PC-3 (cell line): ENCODE results near the gene DNM1. TPM values are rescaled to one million over a fixed set of nuclear protein-coding genes. Genes with fewer than 3 reads are reported as not detected.

ENCODE experiments used
- ATAC-seq: fragments of 200-7000 bp; cut with Tn5 transposase; 2 replicates; pipeline ENCODE4 v1.9.1; 2020; ENCODE audit warnings: mild to moderate bottlenecking, moderate library complexity
- BruUV-seq: library from RNA; stranded (reverse); fragments of 400-500 nt; replicated peaks from 2 replicates; lab custom pipeline; 2021; lab: Mats Ljungman, UMichigan
- CTCF ChIA-PET: fragments of 300-600 bp; sonication (Branson Sonifier 250); formaldehyde crosslinking; loops from one replicate; lab custom pipeline; 2022; ENCODE audit warnings: antibody characterized with exemption; lab: Charles Lee
- POLR2A ChIA-PET: fragments of 300-600 bp; sonication (Branson Sonifier 250); formaldehyde crosslinking; loops from one replicate; lab custom pipeline; 2022; ENCODE audit warnings: antibody characterized with exemption; ENCODE audit not compliant: unreplicated experiment; lab: Charles Lee
- DNase-seq: peaks from one replicate; pipeline ENCODE4 v3.0.0-alpha.2; 2015
- H2AFZ ChIP-seq: fragments of 300-600 bp; sonication (generic); 2 replicates; pipeline ENCODE4 v1.6.0; 2016; ENCODE audit warnings: antibody characterized with exemption, low read length
- H3F3A ChIP-seq: fragments of 300-600 bp; sonication (generic); one replicate; pipeline ENCODE4 v1.6.0; 2017; ENCODE audit warnings: antibody characterized with exemption, low read length, control low read depth, mild to moderate bottlenecking; ENCODE audit not compliant: unreplicated experiment
- H3K27ac ChIP-seq: fragments of 300-600 bp; sonication (generic); 2 replicates; pipeline ENCODE4 v1.5.1; 2016; ENCODE audit warnings: mild to moderate bottlenecking, low read length
- H3K27me3 ChIP-seq: fragments of 300-600 bp; sonication (generic); 2 replicates; pipeline ENCODE4 v1.6.1; 2016; ENCODE audit warnings: low read length, mixed read lengths
- H3K36me3 ChIP-seq: fragments of 300-600 bp; sonication (generic); 2 replicates; pipeline ENCODE4 v1.6.1; 2016; ENCODE audit warnings: low read depth, mixed run types, low read length, mixed read lengths
- H3K4me1 ChIP-seq: fragments of 300-600 bp; sonication (generic); 2 replicates; pipeline ENCODE4 v1.5.1; 2016; ENCODE audit warnings: low read length; ENCODE audit not compliant: insufficient read depth
- H3K4me2 ChIP-seq: fragments of 300-600 bp; sonication (generic); 2 replicates; pipeline ENCODE4 v1.6.0; 2016; ENCODE audit warnings: low read length
- H3K4me3 ChIP-seq: fragments of 300-600 bp; sonication (generic); 2 replicates; pipeline ENCODE4 v1.5.1; 2016; ENCODE audit warnings: mild to moderate bottlenecking, low read length, mixed read lengths
- H3K79me2 ChIP-seq: fragments of 300-600 bp; sonication (generic); 2 replicates; pipeline ENCODE4 v1.6.1; 2017; ENCODE audit warnings: low read length, mixed read lengths
- H3K9ac ChIP-seq: fragments of 300-600 bp; sonication (generic); 2 replicates; pipeline ENCODE4 v1.6.0; 2016; ENCODE audit warnings: mild to moderate bottlenecking, low read length
- H3K9me2 ChIP-seq: fragments of 300-600 bp; sonication (generic); replicated peaks from 2 replicates; pipeline ENCODE4 v1.6.1; 2016; ENCODE audit warnings: mixed run types, low read length, mixed read lengths
- H3K9me3 ChIP-seq: fragments of 300-600 bp; sonication (generic); 2 replicates; pipeline ENCODE4 v1.6.1; 2016; ENCODE audit warnings: low read length, mixed read lengths
- H4K20me1 ChIP-seq: fragments of 300-600 bp; sonication (generic); 2 replicates; pipeline ENCODE4 v1.6.1; 2016; ENCODE audit warnings: low read length, mixed read lengths
- CTCF ChIP-seq: fragments of 300-600 bp; sonication (generic); conservative IDR thresholded peaks from 2 replicates; pipeline ENCODE4 v1.5.1; 2017; ENCODE audit warnings: antibody characterized with exemption, low read depth, mild to moderate bottlenecking, low read length
- EZH2 ChIP-seq: fragments of 300-600 bp; sonication (generic); IDR thresholded peaks from one replicate; pipeline ENCODE4 v1.6.1; 2017; ENCODE audit warnings: antibody characterized with exemption, mild to moderate bottlenecking, low read length; ENCODE audit not compliant: unreplicated experiment
- EZH2phosphoT487 ChIP-seq: fragments of 300-600 bp; sonication (generic); IDR thresholded peaks from 2 replicates; pipeline ENCODE4 v1.6.1; 2018; ENCODE audit warnings: mild to moderate bottlenecking, antibody characterized with exemption, low read length, borderline replicate concordance
- intact Hi-C: fragments of 100-400 bp; cut with micrococcal nuclease; formaldehyde crosslinking; loops from 2 replicates; pipeline ENCODE4 v1.9.0; 2023
- total RNA-seq: library from RNA; depleted of rRNA; stranded (reverse); fragments of >200 nt; gene quantifications from 2 replicates; pipeline ENCODE4 v1.2.3, GENCODE V29; 2014

The DNM1 gene
- total RNA-seq, 1 experiment from 2014 or later, result 24.1 TPM

GRCh38 chr9:128233817-128234406, 30.7 kb downstream of the DNM1 start:
- DNase-seq (no peak), ATAC-seq (no peak)
- BruUV-seq, result no TSS peak
- Histone ChIP-seq H3K4me2 (no peak overlapping the region), H2AFZ (no peak overlapping the region), H3K27ac (no peak overlapping the region), H3K27me3 (no peaks in the 10 kb centered on the region), H4K20me1 (no peaks in the 10 kb centered on the region), H3K4me3 (no peak overlapping the region), H3K9ac (no peak overlapping the region), H3K36me3 (no peaks in the 10 kb centered on the region), H3K9me3 (no peaks in the 10 kb centered on the region), H3K9me2 (no peaks in the 10 kb centered on the region), H3F3A (no peaks in the 10 kb centered on the region), H3K4me1 (no peaks in the 10 kb centered on the region), H3K79me2 (no peaks in the 10 kb centered on the region)
- CTCF ChIA-PET, result no interaction called here
- intact Hi-C loops, result no loop called here
- POLR2A ChIA-PET, result no interaction called here
- TF ChIP-seq EZH2phosphoT487, result no peak
- TF ChIP-seq EZH2, result no peak
- TF ChIP-seq CTCF, result no peak

- no peak overlapping the region for H3K4me3 ChIP-seq
- no peaks in the 10 kb centered on the region for H3K9me3 ChIP-seq
- no peak overlapping the region for H3K4me2 ChIP-seq
- no peak overlapping the region for H2AFZ ChIP-seq
- no peaks in the 10 kb centered on the region for H3K9me2 ChIP-seq
- H3K27me3 ChIP-seq, result no peaks in the 10 kb centered on the region
- no TSS peak for BruUV-seq
- ChIA-PET CTCF (no interaction called here), POLR2A (no interaction called here)
- H4K20me1 ChIP-seq, result no peaks in the 10 kb centered on the region
- DNase-seq, result no peak
- intact Hi-C loops, result no loop called here
- H3K4me1 ChIP-seq, result no peaks in the 10 kb centered on the region
- H3K9ac ChIP-seq, result no peak overlapping the region
- no peaks in the 10 kb centered on the region for H3F3A ChIP-seq
- no peaks in the 10 kb centered on the region for H3K36me3 ChIP-seq
- no peak for ATAC-seq
- no peaks in the 10 kb centered on the region for H3K79me2 ChIP-seq
- H3K27ac ChIP-seq, result no peak overlapping the region
- TF ChIP-seq EZH2 (no peak), EZH2phosphoT487 (no peak), CTCF (no peak)
Measured at GRCh38 chr9:128242124-128242523, 38.9 kb downstream of the DNM1 start.

- H3K27ac ChIP-seq, result no peak overlapping the region
- no peaks in the 10 kb centered on the region for H3F3A ChIP-seq
- no peak for DNase-seq
Measured at GRCh38 chr9:128242828-128243214, 39.6 kb downstream of the DNM1 start.

More at GRCh38 chr9:128242828-128243214, 39.6 kb downstream of the DNM1 start:
- CTCF ChIA-PET, result no interaction called here
- Histone ChIP-seq H3K9me2 (no peaks in the 10 kb centered on the region), H2AFZ (no peak overlapping the region), H3K4me2 (no peak overlapping the region), H4K20me1 (no peaks in the 10 kb centered on the region), H3K4me1 (no peaks in the 10 kb centered on the region), H3K4me3 (no peak overlapping the region), H3K9ac (no peak overlapping the region), H3K27me3 (no peaks in the 10 kb centered on the region), H3K36me3 (no peaks in the 10 kb centered on the region), H3K9me3 (no peaks in the 10 kb centered on the region), H3K79me2 (no peaks in the 10 kb centered on the region)
- intact Hi-C loops, result no loop called here
- ATAC-seq, result no peak
- POLR2A ChIA-PET, result no interaction called here
- TF ChIP-seq CTCF, result no peak
- no peak for TF ChIP-seq EZH2phosphoT487
- no peak for TF ChIP-seq EZH2
- no TSS peak for BruUV-seq
